Jurkat, Clone E6-1 (cell line): ENCODE measurements around the gene KIF1A.
"Not testable (repeated sequence)": the region's sequence is repeated elsewhere in the genome, so short reads cannot be mapped to it uniquely, and the experiment has no call there.

Experiments used
- DNase-seq: peaks from one replicate; pipeline ENCODE4 v3.0.0-alpha.2; 2011; ENCODE audit warnings: low read depth, low spot score
- H3K4me3 ChIP-seq: 2 replicates; pipeline ENCODE4 v1.5.1; 2011; ENCODE audit warnings: mild to moderate bottlenecking, low read length, control low read depth, moderate library complexity

KIF1A gene

GRCh38 chr2:240782221-240782885, 37.7 kb downstream of the KIF1A start:
- DNase-seq, result no peak
- H3K4me3 ChIP-seq, result no peak overlapping the region

GRCh38 chr2:240781471-240782220, 38.4 kb downstream of the KIF1A start:
- DNase-seq, result no peak
- no peak overlapping the region for H3K4me3 ChIP-seq

- no peak for DNase-seq
Measured at GRCh38 chr2:240780023-240780700, 39.9 kb downstream of the KIF1A start.

GRCh38 chr2:240779250-240779832, 40.7 kb downstream of the KIF1A start:
- H3K4me3 ChIP-seq, DNase-seq: not testable (repeated sequence)

More at GRCh38 chr2:240780023-240780700, 39.9 kb downstream of the KIF1A start:
- H3K4me3 ChIP-seq, result no peak overlapping the region

- no peak overlapping the region for H3K4me3 ChIP-seq
- DNase-seq, result no peak
Measured at GRCh38 chr2:240778426-240778825, 41.6 kb downstream of the KIF1A start.

GRCh38 chr2:240777456-240778212, 42.4 kb downstream of the KIF1A start:
- no peak for DNase-seq

GRCh38 chr2:240775905-240776304, 44.1 kb downstream of the KIF1A start:
- no peak overlapping the region for H3K4me3 ChIP-seq
- no peak for DNase-seq

More at GRCh38 chr2:240777456-240778212, 42.4 kb downstream of the KIF1A start:
- no peak overlapping the region for H3K4me3 ChIP-seq

GRCh38 chr2:240774856-240775255, 45.2 kb downstream of the KIF1A start:
- no peak overlapping the region for H3K4me3 ChIP-seq

GRCh38 chr2:240769096-240769495, 50.9 kb downstream of the KIF1A start:
- no peak overlapping the region for H3K4me3 ChIP-seq
- no peak for DNase-seq

More at GRCh38 chr2:240774856-240775255, 45.2 kb downstream of the KIF1A start:
- no peak for DNase-seq

- no peak overlapping the region for H3K4me3 ChIP-seq
Measured at GRCh38 chr2:240768216-240768615, 51.8 kb downstream of the KIF1A start.

GRCh38 chr2:240767341-240767740, 52.7 kb downstream of the KIF1A start:
- H3K4me3 ChIP-seq, result no peak overlapping the region
- no peak for DNase-seq

More at GRCh38 chr2:240768216-240768615, 51.8 kb downstream of the KIF1A start:
- no peak for DNase-seq

GRCh38 chr2:240766072-240766471, 53.9 kb downstream of the KIF1A start:
- H3K4me3 ChIP-seq, result no peak overlapping the region
- no peak for DNase-seq

- no peak overlapping the region for H3K4me3 ChIP-seq
- DNase-seq, result no peak
Measured at GRCh38 chr2:240765007-240765406, 55.0 kb downstream of the KIF1A start.

GRCh38 chr2:240764605-240765004, 55.4 kb downstream of the KIF1A start:
- no peak for DNase-seq
- H3K4me3 ChIP-seq, result no peak overlapping the region

- H3K4me3 ChIP-seq, result no peak overlapping the region
- DNase-seq, result no peak
Measured at GRCh38 chr2:240762971-240763370, 57.0 kb downstream of the KIF1A start.

GRCh38 chr2:240762249-240762648, 57.8 kb downstream of the KIF1A start:
- no peak overlapping the region for H3K4me3 ChIP-seq
- DNase-seq, result no peak

- DNase-seq, result no peak
Measured at GRCh38 chr2:240760576-240761246, 59.3 kb downstream of the KIF1A start.

GRCh38 chr2:240760121-240760520, 59.9 kb downstream of the KIF1A start:
- no peak for DNase-seq
- no peak overlapping the region for H3K4me3 ChIP-seq

More at GRCh38 chr2:240760576-240761246, 59.3 kb downstream of the KIF1A start:
- no peak overlapping the region for H3K4me3 ChIP-seq
